ENCODE data around the gene MTHFD1L.

Gene MTHFD1L

DNA sequence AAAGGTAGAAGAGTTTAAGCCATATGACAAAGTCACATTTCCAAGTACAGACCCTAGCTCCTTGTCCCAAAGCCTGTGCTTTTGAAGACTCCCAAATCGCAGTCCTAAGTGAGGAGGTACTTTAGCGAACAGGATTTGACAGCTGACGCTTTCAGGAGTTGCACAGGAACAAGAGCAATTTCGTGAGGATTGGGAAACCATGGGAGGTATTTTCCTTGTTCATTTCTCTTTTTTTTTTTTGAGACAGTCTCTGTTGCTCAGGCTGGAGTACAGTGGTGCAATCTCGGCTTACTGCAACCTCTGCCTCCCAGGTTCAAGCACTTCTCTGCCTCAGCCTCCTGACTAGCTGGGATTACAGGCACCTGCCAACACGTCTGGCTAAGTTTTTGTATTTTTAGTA lies 150.6 kb downstream of the MTHFD1L start:
- Histone ChIP-seq H3K27ac (ENCODE audit: poor library complexity, severe bottlenecking) (no peak overlapping the region), H3K36me3 (ENCODE audit: low read depth) (peaks cover 49% of the 10 kb centered on the region), H3K9me3 (ENCODE audit: severe bottlenecking) (no peaks in the 10 kb centered on the region), H3K4me1 (ENCODE audit: insufficient read depth, poor library complexity, severe bottlenecking) (no peaks in the 10 kb centered on the region), H3K4me3 (ENCODE audit: severe bottlenecking) (no peak overlapping the region), H3K27me3 (ENCODE audit: insufficient read depth, poor library complexity, severe bottlenecking) (no peaks in the 10 kb centered on the region)
- ATAC-seq (ENCODE audit: low read depth) (no peak), DNase-seq (ENCODE audit: low spot score) (no peak)
- no peak for TF ChIP-seq CTCF (IDR thresholded peaks at IDR 0.05; ENCODE audit: poor library complexity, severe bottlenecking)

GRCh38 chr6:151018046-151018445 lies 152.5 kb downstream of the MTHFD1L start:
- ATAC-seq (ENCODE audit: low read depth) (no peak), DNase-seq (ENCODE audit: low spot score) (no peak)
- no peaks in the 10 kb centered on the region for H3K9me3 ChIP-seq (ENCODE audit: severe bottlenecking)
- H3K27me3 ChIP-seq (ENCODE audit: insufficient read depth, poor library complexity, severe bottlenecking): no peaks in the 10 kb centered on the region
- peaks cover 49% of the 10 kb centered on the region for H3K36me3 ChIP-seq (ENCODE audit: low read depth)
- H3K4me3 ChIP-seq (ENCODE audit: severe bottlenecking): no peak overlapping the region
- no peak overlapping the region for H3K27ac ChIP-seq (ENCODE audit: poor library complexity, severe bottlenecking)
- no peak for TF ChIP-seq CTCF (IDR thresholded peaks at IDR 0.05; ENCODE audit: poor library complexity, severe bottlenecking)
- no peaks in the 10 kb centered on the region for H3K4me1 ChIP-seq (ENCODE audit: insufficient read depth, poor library complexity, severe bottlenecking)

DNA sequence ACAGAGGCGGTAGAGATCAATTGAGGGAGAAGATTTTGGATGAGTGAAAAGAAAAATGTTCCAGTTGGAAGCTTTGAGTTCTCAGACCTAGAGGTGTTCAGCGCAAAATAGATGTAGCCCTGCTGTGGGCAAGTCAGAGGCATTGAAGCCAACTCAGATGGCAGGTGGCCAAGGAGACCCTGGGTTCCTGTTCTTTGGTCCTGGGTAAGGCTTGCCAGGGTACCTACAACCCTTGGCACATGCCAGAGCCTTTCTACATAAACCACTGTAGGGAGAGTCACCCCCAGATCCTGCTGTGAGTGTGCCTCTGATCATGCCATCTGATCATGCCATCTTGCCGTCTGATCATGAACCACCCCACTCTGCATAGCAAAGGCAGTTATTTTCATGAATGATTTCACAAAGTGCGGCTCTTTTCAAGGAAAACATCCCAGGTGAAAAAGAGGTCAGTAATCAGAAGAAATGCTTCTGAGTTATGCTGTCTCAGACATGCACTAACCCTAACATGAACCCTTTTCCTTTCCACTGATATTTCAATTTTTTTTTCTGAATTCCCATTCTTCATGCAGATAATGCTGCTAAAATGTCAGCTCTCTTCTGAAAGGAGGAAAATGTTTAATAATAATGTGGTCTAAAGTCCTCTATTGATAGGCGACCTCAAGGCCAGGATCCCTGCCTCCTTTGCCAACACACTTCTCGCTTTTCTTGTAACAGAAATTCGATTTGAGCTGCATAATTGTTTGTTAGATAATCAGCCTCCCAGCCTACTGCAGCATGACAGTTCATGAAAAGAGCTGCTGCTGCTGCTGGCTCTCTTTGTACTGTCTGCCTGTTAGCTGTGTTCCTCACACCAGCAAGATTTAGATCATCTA lies 153.6 kb downstream of the MTHFD1L start:
- DNase-seq (ENCODE audit: low spot score): no peak
- no peaks in the 10 kb centered on the region for H3K27me3 ChIP-seq (ENCODE audit: insufficient read depth, poor library complexity, severe bottlenecking)
- ATAC-seq (ENCODE audit: low read depth): no peak
- H3K9me3 ChIP-seq (ENCODE audit: severe bottlenecking): no peaks in the 10 kb centered on the region
- H3K27ac ChIP-seq (ENCODE audit: poor library complexity, severe bottlenecking): no peak overlapping the region
- H3K4me3 ChIP-seq (ENCODE audit: severe bottlenecking): no peak overlapping the region
- no peak for TF ChIP-seq CTCF (IDR thresholded peaks at IDR 0.05; ENCODE audit: poor library complexity, severe bottlenecking)
- no peaks in the 10 kb centered on the region for H3K4me1 ChIP-seq (ENCODE audit: insufficient read depth, poor library complexity, severe bottlenecking)
- H3K36me3 ChIP-seq (ENCODE audit: low read depth): peaks cover 52% of the 10 kb centered on the region

- H3K9me3 ChIP-seq (ENCODE audit: severe bottlenecking): no peaks in the 10 kb centered on the region
- H3K4me1 ChIP-seq (ENCODE audit: insufficient read depth, poor library complexity, severe bottlenecking): no peaks in the 10 kb centered on the region
- no peak for ATAC-seq (ENCODE audit: low read depth)
- DNase-seq (ENCODE audit: low spot score): no peak
- H3K27me3 ChIP-seq (ENCODE audit: insufficient read depth, poor library complexity, severe bottlenecking): no peaks in the 10 kb centered on the region
- TF ChIP-seq CTCF (IDR thresholded peaks at IDR 0.05; ENCODE audit: poor library complexity, severe bottlenecking): no peak
- no peak overlapping the region for H3K4me3 ChIP-seq (ENCODE audit: severe bottlenecking)
- H3K36me3 ChIP-seq (ENCODE audit: low read depth): peaks cover 26% of the 10 kb centered on the region
- H3K27ac ChIP-seq (ENCODE audit: poor library complexity, severe bottlenecking): no peak overlapping the region
Measured at GRCh38 chr6:151021896-151022295, 156.4 kb downstream of the MTHFD1L start.

DNA sequence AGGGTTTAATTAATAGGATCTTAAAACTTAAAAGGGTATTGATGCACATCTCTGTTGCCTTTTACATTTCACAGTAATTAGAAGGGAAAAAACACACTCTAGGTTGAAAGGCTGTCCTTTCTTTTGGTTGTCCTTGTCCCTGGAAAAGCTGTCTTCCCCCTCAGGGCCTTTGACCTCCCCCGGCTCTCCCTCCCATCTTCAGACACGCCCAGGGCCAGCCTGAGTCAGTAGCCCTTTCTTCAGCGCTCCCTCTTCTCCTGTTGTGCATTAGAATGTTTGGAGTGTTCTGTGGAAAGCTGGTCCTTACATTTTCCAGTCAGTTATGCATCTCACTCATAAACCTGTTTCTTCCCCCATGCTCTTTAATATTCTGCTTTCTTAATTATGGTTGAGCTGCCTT lies 157.0 kb downstream of the MTHFD1L start:
- DNase-seq (ENCODE audit: low spot score) (no peak), ATAC-seq (ENCODE audit: low read depth) (no peak)
- Histone ChIP-seq H3K4me3 (ENCODE audit: severe bottlenecking) (no peak overlapping the region), H3K27ac (ENCODE audit: poor library complexity, severe bottlenecking) (no peak overlapping the region), H3K9me3 (ENCODE audit: severe bottlenecking) (no peaks in the 10 kb centered on the region), H3K36me3 (ENCODE audit: low read depth) (peaks cover 20% of the 10 kb centered on the region), H3K4me1 (ENCODE audit: insufficient read depth, poor library complexity, severe bottlenecking) (no peaks in the 10 kb centered on the region), H3K27me3 (ENCODE audit: insufficient read depth, poor library complexity, severe bottlenecking) (no peaks in the 10 kb centered on the region)
- TF ChIP-seq CTCF (IDR thresholded peaks at IDR 0.05; ENCODE audit: poor library complexity, severe bottlenecking): no peak
